ENCODE data around the gene ZNF79. TPM values are rescaled to one million over a fixed set of nuclear protein-coding genes. Genes with fewer than 3 reads are reported as not detected.

ZNF79 gene
- total RNA-seq, 1 donor from 2014 or later, result 3.7 TPM

Other genes with a start within 250 kb of the ZNF79 start
- 3.1 TPM for gene GARNL3, start 159.6 kb upstream of the ZNF79 start, total RNA-seq
- gene SLC2A8, start 27.2 kb upstream of the ZNF79 start, total RNA-seq, result 9.0 TPM
- gene RPL12, start 27.0 kb downstream of the ZNF79 start, total RNA-seq, result 1,546 TPM
- 13.5 TPM for gene LRSAM1, start 27.1 kb downstream of the ZNF79 start, total RNA-seq
- gene STXBP1, start 187.9 kb downstream of the ZNF79 start, total RNA-seq, result 10.1 TPM

Measured in esophagus mucosa (tissue), 1 donor.